ENCODE measurements around the gene ASF1B.

DNA sequence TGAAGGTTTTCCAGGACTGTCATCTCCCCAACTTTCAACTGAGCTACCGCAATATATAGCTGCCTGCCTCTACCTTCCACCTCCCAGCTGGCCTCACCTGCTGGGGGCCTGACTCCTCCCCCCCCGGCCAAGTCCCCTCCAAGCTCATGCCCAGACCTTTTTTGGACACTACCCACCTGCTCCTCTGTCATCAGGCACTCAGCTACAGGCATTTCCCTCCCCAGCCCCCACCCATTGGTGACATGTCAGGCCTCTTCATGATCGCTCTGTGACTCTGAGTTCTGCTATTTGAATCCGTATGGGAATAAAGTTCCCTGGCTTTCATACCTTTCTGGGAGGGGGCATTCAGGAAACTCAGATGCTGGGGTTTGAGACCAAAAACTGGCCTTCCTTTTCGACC, 20.6 kb downstream of the ASF1B start:
- TF ChIP-seq, protein P1, sequence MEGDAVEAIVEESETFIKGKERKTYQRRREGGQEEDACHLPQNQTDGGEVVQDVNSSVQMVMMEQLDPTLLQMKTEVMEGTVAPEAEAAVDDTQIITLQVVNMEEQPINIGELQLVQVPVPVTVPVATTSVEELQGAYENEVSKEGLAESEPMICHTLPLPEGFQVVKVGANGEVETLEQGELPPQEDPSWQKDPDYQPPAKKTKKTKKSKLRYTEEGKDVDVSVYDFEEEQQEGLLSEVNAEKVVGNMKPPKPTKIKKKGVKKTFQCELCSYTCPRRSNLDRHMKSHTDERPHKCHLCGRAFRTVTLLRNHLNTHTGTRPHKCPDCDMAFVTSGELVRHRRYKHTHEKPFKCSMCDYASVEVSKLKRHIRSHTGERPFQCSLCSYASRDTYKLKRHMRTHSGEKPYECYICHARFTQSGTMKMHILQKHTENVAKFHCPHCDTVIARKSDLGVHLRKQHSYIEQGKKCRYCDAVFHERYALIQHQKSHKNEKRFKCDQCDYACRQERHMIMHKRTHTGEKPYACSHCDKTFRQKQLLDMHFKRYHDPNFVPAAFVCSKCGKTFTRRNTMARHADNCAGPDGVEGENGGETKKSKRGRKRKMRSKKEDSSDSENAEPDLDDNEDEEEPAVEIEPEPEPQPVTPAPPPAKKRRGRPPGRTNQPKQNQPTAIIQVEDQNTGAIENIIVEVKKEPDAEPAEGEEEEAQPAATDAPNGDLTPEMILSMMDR (conservative IDR thresholded peaks at IDR 0.05): no peak
- TF ChIP-seq ZFX (IDR thresholded peaks at IDR 0.05): no peak
